HG02571 (cell line): ENCODE data around the gene IRS4.

Experiments used
- ATAC-seq: cut with Tn5 transposase; IDR thresholded peaks from one replicate; pipeline ENCODE4 v1.9.1; 2021; ENCODE audit warnings: mild to moderate bottlenecking, moderate library complexity; ENCODE audit not compliant: unreplicated experiment

Gene IRS4

GRCh38 chrX:108736509-108737479 lies at the start of gene IRS4:
Gene IRS4, minus strand, starts transcription at chrX:108736563.
- ATAC-seq = no peak

- ATAC-seq = no peak
Measured at GRCh38 chrX:108772549-108772948, 36.2 kb upstream of the IRS4 start.

- no peak for ATAC-seq
Measured at GRCh38 chrX:108763559-108763958, 27.2 kb upstream of the IRS4 start.

- no peak for ATAC-seq
Measured at GRCh38 chrX:108740299-108740774, 4.0 kb upstream of the IRS4 start.

GRCh38 chrX:108737754-108738153 lies 1.4 kb upstream of the IRS4 start:
- no peak for ATAC-seq

- ATAC-seq = no peak
Measured at GRCh38 chrX:108735679-108736508, 469 bp downstream of the IRS4 start.

- ATAC-seq = no peak
Measured at GRCh38 chrX:108735091-108735678, 1.2 kb downstream of the IRS4 start.

- ATAC-seq = no peak
Measured at GRCh38 chrX:108734426-108734825, 1.9 kb downstream of the IRS4 start.

- ATAC-seq = no peak
Measured at GRCh38 chrX:108732630-108733321, 3.6 kb downstream of the IRS4 start.

GRCh38 chrX:108731153-108731552 lies 5.2 kb downstream of the IRS4 start:
- ATAC-seq = no peak

- ATAC-seq = no peak
Measured at GRCh38 chrX:108726748-108727147, 9.6 kb downstream of the IRS4 start.

- no peak for ATAC-seq
Measured at GRCh38 chrX:108722561-108722960, 13.8 kb downstream of the IRS4 start.

- no peak for ATAC-seq
Measured at GRCh38 chrX:108712886-108713285, 23.5 kb downstream of the IRS4 start.

GRCh38 chrX:108704839-108705238 lies 31.5 kb downstream of the IRS4 start:
- ATAC-seq = no peak

GRCh38 chrX:108702530-108702929 lies 33.8 kb downstream of the IRS4 start:
- no peak for ATAC-seq

- no peak for ATAC-seq
Measured at GRCh38 chrX:108701633-108702032, 34.7 kb downstream of the IRS4 start.

GRCh38 chrX:108699368-108699767 lies 37.0 kb downstream of the IRS4 start:
- peak; percentile 62 for ATAC-seq

GRCh38 chrX:108696690-108697089 lies 39.7 kb downstream of the IRS4 start:
- ATAC-seq = no peak
